Measurements from ENCODE around the gene CYTH1.

CYTH1 gene

DNA sequence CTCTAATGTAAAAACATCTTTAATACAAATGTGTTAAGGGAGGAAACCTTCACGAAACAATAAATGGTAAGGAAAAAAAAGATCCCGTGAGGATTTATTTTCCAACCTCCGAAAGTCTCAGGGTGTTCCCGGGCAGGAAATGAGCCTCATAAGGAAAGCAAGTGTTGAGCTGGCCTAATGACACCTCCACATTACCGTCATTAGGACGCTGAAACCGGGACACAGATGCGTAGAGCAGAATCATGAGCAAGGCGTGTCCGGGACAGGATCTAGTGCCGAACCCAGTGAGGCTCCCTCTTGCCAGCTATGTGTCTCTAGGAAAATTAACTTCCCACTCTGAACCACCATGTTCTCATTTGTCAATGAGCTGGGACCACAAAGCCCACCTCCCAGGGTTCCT lies 22.7 kb upstream of the CYTH1 start:
- DNase-seq: no peak

DNA sequence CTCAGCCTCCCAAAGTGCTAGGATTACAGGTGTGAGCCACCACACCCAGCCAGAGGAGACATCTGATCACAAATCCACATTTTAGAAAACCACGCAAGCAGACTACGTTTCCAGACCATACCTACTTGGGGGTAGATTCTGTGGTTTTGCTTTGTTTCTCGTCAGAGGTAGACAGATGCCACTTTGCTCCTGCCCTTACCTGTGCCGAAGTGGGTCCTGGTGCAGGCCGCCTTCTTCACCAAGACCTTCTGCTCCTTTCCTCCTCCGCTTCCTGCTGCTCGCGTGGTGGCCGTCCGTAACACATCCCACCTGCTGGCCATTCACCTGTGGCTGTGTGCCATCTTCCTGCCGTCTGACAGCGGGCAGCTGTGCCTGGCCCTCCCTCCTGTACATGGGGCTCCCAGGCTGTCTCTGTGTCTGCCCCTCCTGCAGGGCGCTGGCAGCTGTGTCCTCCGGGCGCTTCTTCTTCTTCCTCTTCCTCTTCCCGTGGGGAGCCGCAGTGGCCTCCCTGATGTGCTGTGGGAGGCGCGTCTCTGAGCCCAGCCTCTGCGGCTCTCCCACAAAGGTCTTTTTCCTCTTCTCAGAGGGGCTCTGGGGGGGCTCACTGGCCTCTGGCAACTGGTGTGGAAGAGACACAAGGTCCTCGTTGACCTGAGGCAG lies 21.2 kb upstream of the CYTH1 start:
- no peak for DNase-seq

DNA sequence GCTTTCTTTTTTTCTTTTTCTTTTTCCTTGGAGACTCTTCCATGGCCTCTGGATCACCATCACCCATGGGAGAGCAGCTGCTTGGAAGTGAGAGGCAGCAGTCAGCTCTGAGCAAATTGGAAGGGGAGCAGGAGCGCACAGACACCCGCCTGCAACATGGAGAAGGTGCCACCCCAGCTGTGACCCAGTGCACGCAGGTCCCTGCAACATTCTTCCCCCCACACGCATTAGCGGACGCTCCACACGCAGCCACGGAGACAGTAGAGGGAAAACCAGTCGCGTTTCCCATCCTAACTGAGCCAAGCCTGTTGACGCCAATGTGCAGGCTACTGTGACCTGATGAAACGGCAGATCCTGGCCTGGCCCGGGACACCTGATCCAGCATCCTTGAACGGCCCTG lies 20.4 kb upstream of the CYTH1 start:
- no peak for DNase-seq

DNA sequence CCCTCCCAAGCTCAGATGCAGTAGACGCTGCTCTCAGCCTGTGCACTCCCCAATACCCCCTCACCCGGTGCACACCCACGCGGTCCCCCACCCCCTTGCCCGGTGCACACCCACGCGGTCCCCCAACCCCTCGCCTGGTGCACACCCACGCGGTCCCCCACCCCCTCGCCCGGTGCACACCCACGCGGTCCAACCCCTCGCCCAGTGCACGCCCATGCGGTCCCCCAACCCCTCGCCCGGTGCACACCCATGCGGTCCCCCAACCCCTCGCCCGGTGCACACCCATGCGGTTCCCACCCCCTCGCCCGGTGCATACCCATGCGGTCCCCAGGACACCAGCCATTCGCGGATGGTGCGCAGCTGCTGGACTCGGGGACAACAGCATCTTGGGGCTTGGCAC lies 19.9 kb upstream of the CYTH1 start:
- no peak for DNase-seq

DNA sequence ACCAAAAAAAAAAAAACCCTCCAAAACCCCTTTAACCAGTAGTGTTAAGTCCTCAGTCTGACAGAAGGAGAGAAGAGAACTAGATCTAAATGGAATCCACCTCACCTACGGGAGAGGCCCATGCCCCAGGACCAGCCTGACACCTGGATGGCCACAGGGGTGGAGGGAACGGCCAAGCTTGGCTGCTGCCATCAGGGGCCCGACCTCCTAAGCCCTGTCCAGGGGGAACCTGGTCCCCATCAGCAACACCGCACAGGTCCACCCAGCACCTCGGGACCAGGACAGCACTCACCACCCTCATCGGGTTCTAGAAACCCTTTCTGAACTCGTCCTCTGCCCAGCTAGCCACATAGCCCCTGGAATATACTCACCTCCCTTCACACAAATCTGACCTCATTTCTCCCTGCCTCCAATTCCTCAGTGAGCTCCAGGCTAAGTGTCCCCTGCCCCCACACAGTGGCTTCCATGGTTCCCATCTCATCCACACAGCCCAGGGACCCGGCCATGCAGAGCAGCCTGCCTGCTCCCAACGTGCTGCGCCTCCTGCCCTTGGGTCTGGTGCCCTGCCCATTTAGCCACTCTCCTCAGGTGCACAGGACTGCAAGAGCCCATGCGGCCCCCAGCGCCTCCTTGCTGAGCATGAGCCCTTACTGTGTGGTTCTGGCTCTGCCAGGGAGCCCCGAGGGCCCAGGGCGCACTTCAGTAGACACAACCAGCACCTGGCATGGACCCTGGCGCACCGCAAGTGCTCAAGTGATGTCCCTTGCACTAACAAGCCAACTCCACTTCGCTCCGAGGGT lies 18.3 kb upstream of the CYTH1 start:
- no peak for DNase-seq

DNA sequence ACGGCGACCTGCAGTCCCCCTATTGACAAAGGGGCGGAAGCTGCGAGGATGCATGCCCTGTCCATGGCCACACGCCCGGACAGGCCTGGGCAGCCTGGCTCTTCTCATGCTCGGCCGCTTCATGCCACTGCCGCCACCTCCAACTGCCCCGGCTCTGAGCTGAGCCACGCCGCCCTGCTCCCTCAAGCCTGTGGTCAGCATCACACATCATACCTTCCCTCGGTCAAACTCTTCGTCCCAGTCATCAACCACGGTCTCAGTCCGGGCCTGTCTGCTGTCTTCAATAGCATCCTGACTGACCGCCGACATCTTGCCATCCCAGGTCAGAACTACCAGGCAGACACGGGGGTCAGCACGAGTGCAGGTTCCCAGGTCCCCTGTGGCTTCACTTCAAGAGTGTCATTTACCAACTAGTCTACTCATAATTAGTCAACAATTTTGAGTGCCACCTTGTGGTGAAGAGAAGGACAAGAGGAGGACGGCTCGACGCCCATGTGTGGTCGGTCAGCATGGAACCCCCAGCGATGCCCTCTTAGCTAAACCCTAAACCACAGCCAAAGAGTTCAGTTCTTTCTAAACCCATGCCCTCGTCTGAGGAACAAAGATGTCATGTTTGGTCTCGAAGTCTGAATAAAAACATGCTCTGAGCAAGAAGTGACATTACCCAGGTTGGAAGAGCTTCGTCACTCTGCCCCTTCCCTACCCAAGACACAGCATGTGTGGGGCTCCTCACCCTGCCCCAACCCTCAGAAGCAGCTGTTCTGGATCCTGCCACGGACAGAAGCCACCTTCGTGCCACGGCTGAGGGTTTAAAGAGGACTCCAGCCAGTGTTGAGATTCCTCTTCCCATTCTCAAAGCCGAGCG lies 16.9 kb upstream of the CYTH1 start:
- DNase-seq: peak; percentile 27

DNA sequence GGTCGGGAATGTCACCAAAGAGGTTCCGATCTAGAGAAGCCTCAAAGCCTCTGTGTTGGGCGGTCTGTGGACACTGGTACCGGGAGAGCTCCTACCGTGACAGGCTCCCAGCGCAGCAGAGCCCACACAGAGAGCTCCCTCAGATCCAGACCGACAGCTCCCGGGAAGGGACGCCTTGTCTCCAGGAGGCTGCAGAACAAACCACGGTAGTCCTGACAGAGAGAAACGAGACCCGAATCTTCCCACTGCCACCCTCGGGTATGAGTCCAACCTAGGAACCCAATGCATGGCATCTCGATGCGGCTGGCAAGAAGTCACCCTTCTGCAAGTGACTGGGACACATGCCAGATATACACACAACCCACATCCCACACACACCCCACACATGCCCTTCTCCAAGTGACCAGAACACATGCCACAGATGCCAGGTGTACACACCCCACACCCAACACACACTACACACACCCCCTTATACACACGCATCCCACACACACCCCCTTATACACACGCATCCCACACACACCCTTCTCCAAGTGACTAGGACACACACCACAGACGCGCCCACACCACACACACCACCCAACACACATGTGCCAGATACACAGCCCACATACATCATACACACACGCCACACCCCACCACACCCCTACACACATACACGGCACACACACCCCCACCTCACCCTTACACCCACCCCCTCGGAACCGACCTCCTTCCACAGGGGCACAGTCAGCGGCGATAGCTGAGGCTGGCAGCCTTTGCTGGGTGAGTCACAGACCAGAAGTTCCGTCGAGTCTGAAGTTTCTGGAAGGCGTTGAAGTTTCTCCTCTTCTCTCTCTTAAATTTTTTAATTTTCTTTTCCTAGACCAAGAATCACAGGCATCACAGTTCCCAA lies 15.9 kb upstream of the CYTH1 start:
- DNase-seq: no peak

DNA sequence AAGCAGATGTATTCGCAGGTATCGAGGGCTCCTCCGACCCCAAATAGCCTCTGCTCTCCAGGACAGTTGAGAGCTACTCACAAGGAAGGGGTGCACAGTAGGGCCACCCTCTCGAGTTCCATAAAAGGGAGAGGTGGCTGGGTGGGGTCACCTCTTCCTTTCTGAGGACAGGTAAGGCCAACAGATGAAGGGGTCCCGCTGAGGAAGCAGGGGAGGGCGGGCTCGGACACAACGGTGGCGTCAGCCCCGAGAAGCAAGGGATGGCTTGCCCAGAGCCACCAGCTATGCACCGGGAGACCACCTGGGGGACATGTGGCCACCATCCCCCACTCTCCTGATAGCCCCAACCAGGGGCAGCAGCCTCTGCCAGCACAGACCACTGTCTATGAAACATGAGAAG lies 15.1 kb upstream of the CYTH1 start:
- DNase-seq: no peak

DNA sequence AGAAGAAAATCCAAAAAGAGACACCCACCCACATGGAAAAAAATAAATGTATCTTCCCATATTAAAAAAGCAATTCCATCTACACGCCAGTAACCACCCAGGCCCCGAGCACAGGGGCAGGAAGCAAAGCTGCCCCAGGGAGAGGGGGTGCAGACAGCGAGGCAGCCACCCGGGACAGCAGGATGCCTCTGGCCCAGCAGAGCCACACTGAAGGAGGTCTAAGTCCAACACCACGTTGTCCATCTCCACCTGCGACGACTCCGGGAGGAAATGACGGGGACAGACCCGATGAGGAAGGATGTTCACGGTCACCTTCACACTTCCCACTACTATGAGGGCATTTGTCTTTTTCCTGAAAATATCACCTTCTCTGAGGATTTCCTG lies 14.4 kb upstream of the CYTH1 start:
- no peak for DNase-seq

DNA sequence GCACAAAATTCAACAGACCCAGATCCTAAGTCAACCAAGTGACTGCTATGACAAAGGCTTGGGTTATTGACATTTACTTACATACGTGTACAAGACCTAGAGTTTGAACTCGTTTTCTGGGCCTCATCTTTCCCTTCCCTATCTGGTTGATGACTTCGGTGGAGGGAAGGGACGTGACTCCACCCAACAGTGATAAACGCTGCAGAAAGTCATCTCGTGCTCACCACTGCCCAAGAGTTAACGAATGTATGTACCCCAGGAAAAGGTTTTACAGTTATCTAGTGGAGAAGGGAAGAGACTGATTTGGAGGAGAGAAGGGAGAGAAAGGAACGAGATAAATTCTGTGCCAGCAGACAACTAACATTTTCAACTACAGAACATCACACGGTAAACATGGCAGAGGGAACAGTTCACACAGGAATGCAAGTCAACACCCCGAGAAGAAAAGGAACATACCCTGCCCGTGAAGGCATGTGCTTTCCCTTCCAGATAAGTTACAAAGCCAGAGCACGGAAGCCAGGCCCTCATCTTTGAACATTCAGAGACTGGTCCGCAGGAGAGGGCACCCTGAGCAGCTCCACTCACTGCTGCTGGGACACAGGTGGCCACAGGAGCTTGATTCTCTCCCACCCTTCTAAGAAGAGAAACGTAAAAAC lies 13.9 kb upstream of the CYTH1 start:
- DNase-seq: no peak

DNA sequence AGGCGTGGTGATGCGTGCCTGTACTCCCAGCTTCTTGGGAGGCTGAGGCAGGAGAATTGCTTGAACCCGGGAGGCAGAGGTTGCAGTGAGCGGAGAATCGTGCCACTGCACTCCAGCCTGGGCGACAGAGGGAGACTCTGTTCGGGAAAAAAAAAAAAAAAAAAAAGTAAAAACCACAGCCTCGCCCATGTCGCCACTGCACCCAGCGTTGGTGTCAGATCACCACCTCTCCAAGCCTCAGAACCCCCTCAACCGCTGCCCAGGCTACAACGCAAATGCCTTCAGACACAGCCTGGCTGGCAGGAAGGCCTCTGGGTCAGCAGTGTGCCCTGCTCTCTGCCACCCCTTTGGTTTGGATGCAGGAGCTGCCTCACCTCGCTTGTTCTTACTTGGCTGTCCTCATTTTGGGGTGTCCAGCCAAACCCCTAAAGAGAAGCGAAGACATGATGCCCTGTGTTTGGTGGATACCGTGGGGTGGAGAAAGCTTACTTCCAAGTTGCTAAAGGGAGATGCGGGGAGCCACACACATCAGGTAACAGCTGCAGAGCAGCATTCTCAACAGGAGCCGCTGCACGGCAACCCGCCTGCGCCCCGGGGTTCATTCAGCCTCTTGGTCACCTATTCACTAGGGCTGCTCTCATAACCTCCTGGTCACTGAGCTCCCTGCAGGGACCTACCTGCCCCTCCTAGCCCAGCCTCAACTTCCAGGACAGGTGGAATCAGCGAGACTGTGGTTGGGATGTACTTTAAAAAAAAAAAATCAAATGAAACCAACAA lies 13.0 kb upstream of the CYTH1 start:
- no peak for DNase-seq

DNA sequence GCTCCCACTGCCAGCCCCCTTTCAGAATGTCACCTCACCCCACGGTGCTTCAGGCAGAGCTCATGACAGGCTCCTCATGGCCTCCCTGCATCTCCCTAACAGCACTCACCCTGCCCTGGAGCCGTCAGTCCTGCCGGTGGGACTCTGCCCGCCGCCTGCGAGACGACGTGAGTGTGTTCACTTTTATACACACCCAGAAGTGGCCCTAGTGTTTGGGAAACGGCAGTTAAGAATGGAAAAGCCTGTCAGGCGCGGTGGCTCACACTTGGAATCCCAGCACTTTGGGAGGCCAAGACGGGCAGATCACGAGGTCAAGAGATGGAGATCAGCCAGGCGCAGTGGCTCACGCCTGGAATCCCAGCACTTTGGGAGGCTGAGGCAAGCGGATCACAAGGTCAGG lies 12.3 kb upstream of the CYTH1 start:
- DNase-seq: no peak

DNA sequence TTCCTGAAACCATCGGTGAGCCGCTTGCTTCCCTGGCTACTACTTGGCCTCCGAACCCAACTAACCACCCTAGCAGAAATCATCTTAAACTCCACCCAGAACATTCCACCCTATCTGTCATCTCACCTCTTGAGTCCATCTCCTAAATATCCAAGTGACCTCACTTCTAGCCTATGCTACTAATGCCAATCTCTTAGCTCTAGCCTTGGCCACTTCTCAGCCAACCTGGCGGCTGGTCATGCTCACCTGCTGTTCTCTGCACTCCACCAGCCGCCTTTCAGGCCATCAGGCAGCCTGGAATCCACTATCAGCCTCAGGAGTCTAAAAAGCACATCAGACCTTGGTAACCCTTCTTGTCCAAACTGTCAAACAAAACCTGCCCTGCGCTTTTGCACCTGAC lies 11.9 kb upstream of the CYTH1 start:
- no peak for DNase-seq

DNA sequence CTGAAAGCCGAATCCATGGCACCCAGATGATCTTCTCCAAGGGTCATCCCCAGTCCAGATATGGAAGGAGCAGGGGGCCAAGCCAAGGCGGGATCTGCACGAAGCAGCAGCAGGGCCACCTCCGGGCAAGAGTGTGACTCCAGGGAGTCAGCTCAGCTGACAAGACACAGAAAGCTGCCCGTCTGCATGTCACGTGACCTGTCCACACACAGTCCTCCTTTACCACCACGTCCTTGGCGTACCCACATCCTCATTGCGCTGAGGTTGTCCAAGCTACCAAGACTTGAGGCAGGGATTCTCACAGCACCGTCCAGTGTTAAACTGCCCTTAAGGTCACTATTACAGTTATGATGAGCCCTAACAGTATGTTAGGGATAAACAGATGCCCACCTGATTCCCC lies 11.3 kb upstream of the CYTH1 start:
- no peak for DNase-seq

DNA sequence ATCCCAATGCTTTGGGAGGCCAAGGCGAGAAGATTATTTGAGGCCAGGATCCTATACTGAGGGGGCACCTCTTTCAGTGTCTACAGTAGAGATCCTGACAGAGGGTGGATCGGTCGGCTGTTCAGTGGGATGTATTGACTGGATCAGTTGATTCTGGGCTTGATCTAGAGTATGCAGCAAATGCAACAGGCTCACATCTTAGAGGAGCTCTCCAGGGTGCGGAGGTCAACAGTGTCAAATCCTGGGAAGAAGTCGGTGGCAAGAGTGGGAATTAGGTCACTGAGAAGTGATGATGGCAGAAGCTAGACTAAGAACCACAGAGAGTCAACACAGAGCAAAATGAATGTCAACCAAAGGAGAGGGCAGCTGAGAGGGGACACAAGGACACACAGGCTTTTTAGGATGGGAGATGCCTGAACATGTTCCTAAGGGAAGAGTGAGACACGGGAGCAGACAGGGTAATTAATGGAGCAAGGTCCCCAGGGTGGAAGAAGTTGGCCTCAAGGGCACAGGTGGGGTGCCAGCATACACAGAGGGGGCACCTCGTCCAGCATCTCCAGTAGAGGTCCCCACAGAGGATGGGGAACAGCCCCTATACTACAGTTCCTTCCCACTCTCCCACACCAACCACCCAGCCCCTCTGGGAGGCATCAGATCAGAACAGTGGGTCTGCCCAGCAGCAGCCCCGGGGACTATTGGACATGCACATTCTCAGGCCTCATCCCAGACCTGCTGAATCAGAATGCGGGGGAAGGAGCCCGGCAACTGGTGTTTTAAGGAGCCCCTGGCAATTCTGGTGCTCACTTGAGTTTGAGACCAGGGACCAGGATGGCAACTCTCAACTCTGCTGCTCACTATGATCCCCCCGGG lies 10.0 kb upstream of the CYTH1 start:
- DNase-seq: no peak

DNA sequence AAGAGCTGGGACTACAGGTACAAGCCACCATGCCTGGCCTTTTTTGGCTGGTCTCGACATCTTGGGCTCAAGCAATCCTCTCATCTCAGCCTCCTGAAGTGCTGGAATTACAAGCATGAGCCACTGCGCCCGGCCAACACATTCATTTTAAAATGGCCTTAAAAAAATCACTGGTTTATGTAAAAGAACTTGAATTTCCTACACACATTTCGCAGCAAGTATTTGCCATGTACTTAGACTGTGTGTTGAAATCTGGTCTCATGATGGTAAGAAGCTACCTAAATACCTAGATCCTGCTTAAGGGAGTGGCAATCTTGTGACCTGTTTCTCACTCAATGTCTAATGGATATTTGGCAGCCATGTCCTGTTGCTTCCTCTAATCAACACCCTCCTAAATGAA lies 8.5 kb upstream of the CYTH1 start:
- DNase-seq: no peak

DNA sequence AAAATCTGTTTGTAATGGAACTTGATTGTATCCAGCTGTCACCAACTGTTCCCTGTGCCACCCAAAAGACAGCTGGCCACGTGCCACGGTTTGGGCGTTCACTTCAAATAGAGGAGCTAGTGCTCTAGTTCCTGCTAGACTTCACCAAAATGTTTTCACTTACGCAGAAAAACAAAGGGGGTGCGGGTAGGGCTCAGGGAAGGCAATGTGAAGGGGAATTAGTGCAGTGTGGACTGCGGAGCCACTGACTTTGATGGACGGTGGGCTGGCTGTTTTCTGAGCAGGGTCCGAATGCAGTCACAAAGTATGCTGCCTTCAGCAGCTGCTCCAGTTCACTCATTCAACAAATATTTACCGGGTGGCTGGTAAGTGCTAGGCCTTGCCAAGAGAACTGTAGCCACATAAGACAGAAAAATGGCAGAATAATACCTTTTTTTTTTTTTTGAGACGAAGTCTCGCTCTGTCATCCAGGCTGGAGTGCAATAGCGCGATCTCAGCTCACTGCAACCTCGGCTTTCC lies 7.6 kb upstream of the CYTH1 start:
- peak; percentile 84 for DNase-seq

DNA sequence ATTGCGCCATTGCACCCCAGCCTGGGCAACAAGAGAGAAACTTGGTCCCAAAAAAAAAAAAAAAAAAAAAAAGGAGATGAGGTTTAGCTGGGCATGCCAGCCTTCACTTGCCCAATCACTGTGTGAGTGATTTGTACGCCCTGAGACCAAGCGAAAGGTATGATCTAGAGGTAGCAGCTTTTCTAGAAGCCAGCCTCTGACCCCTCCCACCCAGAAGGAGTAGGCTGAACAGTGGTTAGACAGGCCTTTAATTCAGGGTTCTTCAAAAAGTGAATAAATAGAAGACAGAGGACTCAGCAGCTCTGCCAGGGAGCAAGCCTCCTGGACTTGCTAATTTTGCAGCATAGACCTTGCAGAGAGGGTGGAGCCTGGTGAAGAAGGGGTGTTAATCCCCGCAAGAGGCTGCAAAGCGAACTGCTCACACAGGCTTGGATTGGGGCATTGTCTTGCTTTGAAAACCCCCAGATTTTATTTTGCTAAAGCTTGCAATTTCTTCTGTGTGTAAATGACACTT lies 7.1 kb upstream of the CYTH1 start:
- no peak for DNase-seq

DNA sequence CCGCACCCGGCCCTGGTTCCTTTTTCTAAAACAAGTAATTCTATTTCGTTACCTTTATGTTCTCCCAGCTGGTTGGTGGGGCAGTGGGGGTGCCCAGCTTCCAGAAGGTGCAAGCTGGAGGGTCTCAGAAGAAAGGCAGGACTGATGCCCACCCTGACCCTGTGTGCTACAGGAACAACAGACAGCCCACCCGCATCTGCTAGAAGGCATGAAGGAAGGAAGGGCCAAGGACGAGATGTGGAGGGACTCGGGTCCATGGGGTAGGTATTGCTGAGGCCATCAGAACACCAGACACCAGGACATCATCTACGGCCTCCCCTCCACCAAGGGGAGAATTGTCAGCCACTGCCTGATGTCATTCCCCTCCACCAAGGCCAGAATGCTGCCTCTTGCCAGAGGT lies 6.4 kb upstream of the CYTH1 start:
- DNase-seq: no peak

DNA sequence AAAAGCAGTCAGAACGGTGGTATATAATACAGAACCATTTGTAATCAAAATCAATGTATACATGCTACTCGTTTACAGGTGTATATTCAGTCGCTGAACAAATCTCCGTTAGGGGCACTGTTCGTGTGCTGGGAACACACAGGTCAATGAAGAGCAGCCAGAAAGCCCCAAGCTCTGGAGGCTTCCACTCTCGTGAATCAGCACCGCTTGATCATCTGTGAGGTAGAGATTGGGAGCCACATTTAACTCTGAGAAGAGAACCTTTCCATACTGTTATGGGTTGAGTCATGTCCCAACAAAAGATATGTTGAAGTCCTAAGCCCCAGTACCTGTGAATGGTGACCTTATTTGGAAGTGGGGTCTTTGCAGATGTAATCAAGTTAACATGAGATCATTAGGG lies 5.4 kb upstream of the CYTH1 start:
- DNase-seq: no peak

All from fibroblast of skin of scalp (primary cell).